HCT116 (cell line): ENCODE measurements around the gene GNA12. TPM values are rescaled to one million over a fixed set of nuclear protein-coding genes. Genes with fewer than 3 reads are reported as not detected.

Experiments used
- ATAC-seq: fragments of 200-7000 bp; cut with Tn5 transposase; 2 replicates; pipeline ENCODE4 v1.9.1; 2020; ENCODE audit warnings: mild to moderate bottlenecking, moderate library complexity
- BruUV-seq: library from RNA; stranded (reverse); fragments of 400-500 nt; replicated peaks from 2 replicates; lab custom pipeline; 2021; lab: Mats Ljungman, UMichigan
- CTCF ChIA-PET: fragments of 300-600 bp; sonication (Branson Sonifier 250); formaldehyde crosslinking; loops from one replicate; lab custom pipeline; 2021; ENCODE audit warnings: antibody characterized with exemption; lab: Charles Lee
- POLR2A ChIA-PET: fragments of 300-600, 350-600 bp; sonication (Branson Sonifier 250); formaldehyde crosslinking; loops from one replicate; lab custom pipeline; 2021; ENCODE audit warnings: antibody characterized with exemption; lab: Charles Lee
- RAD21 ChIA-PET, 2 experiments: fragments of 300-600 bp; sonication (Branson Sonifier 250); formaldehyde crosslinking; loops; one replicate each; lab custom pipeline; 2023; ENCODE audit warnings: low total read pairs in 2 of 2; ENCODE audit not compliant: uncharacterized antibody in 2 of 2, unreplicated experiment in 2 of 2, low non-redundant PET in 1 of 2; lab: Charles Lee
- DNase-seq: peaks from one replicate; pipeline ENCODE4 v3.0.0-alpha.2; 2010; ENCODE audit warnings: low read depth, low spot score
- H2AFZ ChIP-seq: fragments of 200-600 bp; shearing (Covaris generic), sonication (generic); 2 replicates; pipeline ENCODE4 v1.6.1; 2017; ENCODE audit warnings: low read depth, mixed run types, mixed read lengths, antibody characterized with exemption, low read length; ENCODE audit not compliant: poor library complexity, severe bottlenecking
- H3K27ac ChIP-seq: 2 replicates; pipeline ENCODE4 v1.5.1; 2012; ENCODE audit warnings: low read depth, low read length
- H3K27me3 ChIP-seq: fragments of 200-600 bp; sonication (generic); 2 replicates; pipeline ENCODE4 v1.6.1; 2016; ENCODE audit warnings: mixed run types, low read length, mixed read lengths; ENCODE audit not compliant: insufficient read depth
- H3K36me3 ChIP-seq, 2 experiments: fragments of 200-500 bp in 1 of 2; fragments of 200-600 bp in 1 of 2; sonication (Bioruptor generic) in 1 of 2; sonication (generic) in 1 of 2; 2 replicates each; pipeline versions ENCODE4 v1.5.1 to v1.6.1; 2014 to 2016; ENCODE audit warnings: low read length in 2 of 2, inconsistent platforms in 1 of 2, mixed read lengths in 1 of 2, mixed run types in 1 of 2; ENCODE audit not compliant: insufficient read depth in 2 of 2, control insufficient read depth in 1 of 2
- H3K4me1 ChIP-seq, 2 experiments: fragments of 200-600 bp in 1 of 2; sonication (generic) in 1 of 2; 2 replicates each; pipeline versions ENCODE4 v1.5.1 to v1.6.1; 2012 to 2017; ENCODE audit warnings: low read length in 2 of 2, inconsistent platforms in 1 of 2, mild to moderate bottlenecking in 1 of 2, mixed read lengths in 1 of 2, mixed run types in 1 of 2, moderate library complexity in 1 of 2; ENCODE audit not compliant: insufficient read depth in 2 of 2, control insufficient read depth in 1 of 2
- H3K4me2 ChIP-seq: fragments of 200-600 bp; sonication (generic); 2 replicates; pipeline ENCODE4 v1.6.1; 2017; ENCODE audit warnings: mixed run types, low read length, mixed read lengths
- H3K4me3 ChIP-seq, 2 experiments: fragments of 200-600 bp in 1 of 2; sonication (generic) in 1 of 2; replicated peaks in 1 of 2; 2 replicates each; pipeline ENCODE4 v1.5.1; 2011 to 2016; ENCODE audit warnings: low read length in 2 of 2, control low read depth in 1 of 2, low read depth in 1 of 2, mild to moderate bottlenecking in 1 of 2, mixed read lengths in 1 of 2, mixed run types in 1 of 2
- H3K79me2 ChIP-seq: fragments of 200-600 bp; sonication (generic); 2 replicates; pipeline ENCODE4 v1.6.1; 2017; ENCODE audit warnings: mild to moderate bottlenecking, mixed run types, low read length, moderate library complexity, mixed read lengths; ENCODE audit not compliant: insufficient read depth
- H3K9ac ChIP-seq: fragments of 200-600 bp; sonication (generic); 2 replicates; pipeline ENCODE4 v1.6.1; 2016; ENCODE audit warnings: low read length, mixed read lengths
- H3K9me2 ChIP-seq: fragments of 200-600 bp; sonication (generic), shearing (Covaris generic); 2 replicates; pipeline ENCODE4 v1.6.1; 2017; ENCODE audit warnings: mixed run types, mild to moderate bottlenecking, moderate library complexity; ENCODE audit not compliant: insufficient read depth
- H3K9me3 ChIP-seq, 2 experiments: fragments of 200-500 bp in 1 of 2; fragments of 200-600 bp in 1 of 2; sonication (Bioruptor generic) in 1 of 2; sonication (generic) in 1 of 2; 2 replicates each; pipeline ENCODE4 v1.6.1; 2014 to 2017; ENCODE audit warnings: low read length in 2 of 2, mixed read lengths in 2 of 2, inconsistent platforms in 1 of 2, low read depth in 1 of 2, mild to moderate bottlenecking in 1 of 2, mixed run types in 1 of 2, moderate library complexity in 1 of 2; ENCODE audit not compliant: control insufficient read depth in 1 of 2, insufficient read depth in 1 of 2
- H4K20me1 ChIP-seq: fragments of 200-600 bp; sonication (generic), shearing (Covaris generic); 2 replicates; pipeline ENCODE4 v1.6.1; 2017; ENCODE audit warnings: mixed run types, mild to moderate bottlenecking, moderate library complexity; ENCODE audit not compliant: insufficient read depth
- ATF3 ChIP-seq: IDR thresholded peaks from 2 replicates; pipeline ENCODE4 v1.6.1; 2012
- CBX3 ChIP-seq: IDR thresholded peaks from 2 replicates; pipeline ENCODE4 v1.6.1; 2012; ENCODE audit warnings: low read depth
- EGR1 ChIP-seq: IDR thresholded peaks from 2 replicates; pipeline ENCODE4 v1.6.1; 2012; ENCODE audit warnings: low read depth
- ELF1 ChIP-seq: IDR thresholded peaks from 2 replicates; pipeline ENCODE4 v1.6.1; 2012; ENCODE audit warnings: low read depth, borderline replicate concordance
- FOSL1 ChIP-seq: IDR thresholded peaks from 2 replicates; pipeline ENCODE4 v1.6.1; 2012; ENCODE audit warnings: low read depth
- JUND ChIP-seq: IDR thresholded peaks from 2 replicates; pipeline ENCODE4 v1.6.1; 2012
- POLR2A ChIP-seq: IDR thresholded peaks from 2 replicates; pipeline ENCODE4 v1.7.0; 2011; ENCODE audit warnings: borderline replicate concordance; ENCODE audit not compliant: insufficient read depth, insufficient read length; ENCODE audit errors: extremely low read depth
- RAD21 ChIP-seq: IDR thresholded peaks from 2 replicates; pipeline ENCODE4 v1.6.1; 2012; ENCODE audit warnings: low read depth, mild to moderate bottlenecking
- REST ChIP-seq: IDR thresholded peaks from 2 replicates; pipeline ENCODE4 v1.6.1; 2012; ENCODE audit warnings: low read depth
- SIN3A ChIP-seq: IDR thresholded peaks from 2 replicates; pipeline ENCODE4 v1.6.1; 2012; ENCODE audit warnings: low read depth
- SRF ChIP-seq: IDR thresholded peaks from 2 replicates; pipeline ENCODE4 v1.6.1; 2012; ENCODE audit warnings: low read depth
- TCF7L2 ChIP-seq: IDR thresholded peaks from 2 replicates; pipeline ENCODE4 v1.7.0; 2011; ENCODE audit warnings: borderline replicate concordance, inconsistent platforms; ENCODE audit not compliant: insufficient read depth, insufficient read length; ENCODE audit errors: extremely low read depth
- YY1 ChIP-seq: IDR thresholded peaks from 2 replicates; pipeline ENCODE4 v1.6.1; 2011; ENCODE audit warnings: low read length, low read depth, moderate library complexity, mild to moderate bottlenecking; ENCODE audit not compliant: insufficient replicate concordance; ENCODE audit errors: extremely low read depth
- ZFX ChIP-seq: fragments of 450-650 bp; IDR thresholded peaks from 2 replicates; pipeline ENCODE4 v1.6.1; 2017
- ZNF274 ChIP-seq: fragments of 200-500 bp; sonication (Bioruptor generic); IDR thresholded peaks from 2 replicates; pipeline ENCODE4 v1.6.1; 2014; ENCODE audit warnings: mild to moderate bottlenecking, low read depth, low read length, inconsistent platforms
- intact Hi-C: fragments of 100-400 bp; cut with micrococcal nuclease; formaldehyde crosslinking; loops from 2 replicates; pipeline ENCODE4 v1.10.0; 2022
- total RNA-seq: library from RNA; stranded (reverse); gene quantifications from one replicate; pipeline ENCODE4 v1.2.1, GENCODE V29; 2021; ENCODE audit not compliant: unreplicated experiment
- TF ChIP-seq, protein P1 (sequence below): IDR thresholded peaks from 2 replicates; pipeline ENCODE4 v1.6.1; 2011; ENCODE audit warnings: mild to moderate bottlenecking, low read length, moderate library complexity; ENCODE audit not compliant: insufficient replicate concordance; ENCODE audit errors: extremely low read depth
- TF ChIP-seq, protein P2 (sequence below), 3 experiments: fragments of 200-600 bp in 1 of 3; sonication (generic) in 1 of 3; IDR thresholded peaks in 2 of 3; conservative IDR thresholded peaks in 1 of 3; 2 replicates each; pipeline ENCODE4 v1.5.1; 2012 to 2017; ENCODE audit warnings: low read depth in 2 of 3, low read length in 2 of 3, antibody characterized with exemption in 1 of 3, borderline replicate concordance in 1 of 3, control low read depth in 1 of 3, mild to moderate bottlenecking in 1 of 3, mixed read lengths in 1 of 3, mixed run types in 1 of 3, moderate library complexity in 1 of 3; ENCODE audit not compliant: insufficient read depth in 1 of 3

Gene GNA12
- total RNA-seq, 1 experiment from 2014 or later = 32.6 TPM

DNA sequence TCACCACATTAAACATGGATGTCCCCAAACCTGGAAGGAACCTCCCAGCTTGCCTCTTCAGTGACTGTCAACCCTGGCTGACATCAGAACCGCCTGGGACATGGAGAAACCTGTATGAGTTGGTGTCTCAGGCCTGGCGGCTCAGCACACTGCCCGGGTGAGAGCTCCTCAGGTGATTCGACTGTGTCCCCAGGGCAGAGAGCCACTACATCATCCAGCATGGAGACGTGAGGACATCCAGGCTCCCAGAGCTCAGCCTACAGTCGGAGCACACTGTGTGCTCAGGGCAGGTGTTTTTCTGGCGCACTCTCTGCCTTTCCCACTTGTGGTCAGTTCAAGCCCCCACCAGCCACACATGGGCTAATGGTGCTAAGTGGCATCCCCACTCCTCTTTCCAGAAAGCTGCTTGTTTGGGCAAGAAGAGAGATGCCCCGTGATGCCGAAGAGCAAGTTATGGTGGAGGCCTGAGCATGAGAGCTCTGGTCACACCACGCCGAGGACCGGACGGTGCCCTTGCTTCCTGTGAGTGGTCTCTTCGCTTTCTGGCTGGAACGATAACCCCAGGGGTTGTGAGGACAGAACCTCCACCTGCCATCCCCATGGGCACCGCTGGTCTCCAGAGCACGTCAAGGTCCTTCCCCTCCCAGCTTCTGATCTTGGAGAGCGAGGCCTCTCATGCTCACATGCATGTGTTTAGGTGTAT, 117.6 kb downstream of the GNA12 start:
- H3K36me3 ChIP-seq = no peaks in the 10 kb centered on the region
- BruUV-seq = no TSS peak
- H2AFZ ChIP-seq = no peak overlapping the region
- CTCF ChIA-PET = no interaction called here
- H3K4me3 ChIP-seq = no peak overlapping the region
- H3K9ac ChIP-seq = no peak overlapping the region
- H3K27me3 ChIP-seq = no peaks in the 10 kb centered on the region
- intact Hi-C loops = no loop called here
- ATAC-seq (no peak), DNase-seq (no peak)
- TF ChIP-seq JUND (no peak), TCF7L2 (no peak), SRF (no peak), REST (no peak), FOSL1 (no peak), CBX3 (no peak), POLR2A (no peak), ZNF274 (no peak), ATF3 (no peak), EGR1 (no peak), ELF1 (no peak), SIN3A (no peak), ZFX (no peak), YY1 (no peak), RAD21 (no peak)
- TF ChIP-seq, protein P1, sequence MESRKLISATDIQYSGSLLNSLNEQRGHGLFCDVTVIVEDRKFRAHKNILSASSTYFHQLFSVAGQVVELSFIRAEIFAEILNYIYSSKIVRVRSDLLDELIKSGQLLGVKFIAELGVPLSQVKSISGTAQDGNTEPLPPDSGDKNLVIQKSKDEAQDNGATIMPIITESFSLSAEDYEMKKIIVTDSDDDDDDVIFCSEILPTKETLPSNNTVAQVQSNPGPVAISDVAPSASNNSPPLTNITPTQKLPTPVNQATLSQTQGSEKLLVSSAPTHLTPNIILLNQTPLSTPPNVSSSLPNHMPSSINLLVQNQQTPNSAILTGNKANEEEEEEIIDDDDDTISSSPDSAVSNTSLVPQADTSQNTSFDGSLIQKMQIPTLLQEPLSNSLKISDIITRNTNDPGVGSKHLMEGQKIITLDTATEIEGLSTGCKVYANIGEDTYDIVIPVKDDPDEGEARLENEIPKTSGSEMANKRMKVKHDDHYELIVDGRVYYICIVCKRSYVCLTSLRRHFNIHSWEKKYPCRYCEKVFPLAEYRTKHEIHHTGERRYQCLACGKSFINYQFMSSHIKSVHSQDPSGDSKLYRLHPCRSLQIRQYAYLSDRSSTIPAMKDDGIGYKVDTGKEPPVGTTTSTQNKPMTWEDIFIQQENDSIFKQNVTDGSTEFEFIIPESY = no peak
- TF ChIP-seq, protein P2, sequence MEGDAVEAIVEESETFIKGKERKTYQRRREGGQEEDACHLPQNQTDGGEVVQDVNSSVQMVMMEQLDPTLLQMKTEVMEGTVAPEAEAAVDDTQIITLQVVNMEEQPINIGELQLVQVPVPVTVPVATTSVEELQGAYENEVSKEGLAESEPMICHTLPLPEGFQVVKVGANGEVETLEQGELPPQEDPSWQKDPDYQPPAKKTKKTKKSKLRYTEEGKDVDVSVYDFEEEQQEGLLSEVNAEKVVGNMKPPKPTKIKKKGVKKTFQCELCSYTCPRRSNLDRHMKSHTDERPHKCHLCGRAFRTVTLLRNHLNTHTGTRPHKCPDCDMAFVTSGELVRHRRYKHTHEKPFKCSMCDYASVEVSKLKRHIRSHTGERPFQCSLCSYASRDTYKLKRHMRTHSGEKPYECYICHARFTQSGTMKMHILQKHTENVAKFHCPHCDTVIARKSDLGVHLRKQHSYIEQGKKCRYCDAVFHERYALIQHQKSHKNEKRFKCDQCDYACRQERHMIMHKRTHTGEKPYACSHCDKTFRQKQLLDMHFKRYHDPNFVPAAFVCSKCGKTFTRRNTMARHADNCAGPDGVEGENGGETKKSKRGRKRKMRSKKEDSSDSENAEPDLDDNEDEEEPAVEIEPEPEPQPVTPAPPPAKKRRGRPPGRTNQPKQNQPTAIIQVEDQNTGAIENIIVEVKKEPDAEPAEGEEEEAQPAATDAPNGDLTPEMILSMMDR (IDR thresholded peaks at IDR 0.05 in 2 of 3, conservative IDR thresholded peaks at IDR 0.05 in 1 of 3; ENCODE audit: borderline replicate concordance in 1 of 3, insufficient read depth in 1 of 3, low read depth in 2 of 3, low read length in 2 of 3) = no peak
- H3K9me3 ChIP-seq = no peaks in the 10 kb centered on the region
- POLR2A ChIA-PET = no interaction called here
- peaks cover 0 to under 1% of the 10 kb centered on the region in 2 experiments; a peak in 1 of 4 replicates for H3K4me1 ChIP-seq
- RAD21 ChIA-PET = no interaction called here
- H3K4me2 ChIP-seq = no peak overlapping the region
- no peaks in the 10 kb centered on the region for H3K9me2 ChIP-seq
- no peak overlapping the region for H3K27ac ChIP-seq
- H4K20me1 ChIP-seq = no peaks in the 10 kb centered on the region
- H3K79me2 ChIP-seq = no peaks in the 10 kb centered on the region
